ENCODE data around the gene DNAJB8. TPM values are rescaled to one million over a fixed set of nuclear protein-coding genes. Genes with fewer than 3 reads are reported as not detected.

The DNAJB8 gene
- total RNA-seq, 1 donor from 2014 or later, result not detected

- Mint-ChIP-seq H3K27me3 (ENCODE audit: unreplicated experiment) (peaks cover 29% of the 10 kb centered on the region), H3K4me1 (ENCODE audit: low read depth, unreplicated experiment) (peaks cover 8% of the 10 kb centered on the region), H3K4me3 (ENCODE audit: unreplicated experiment) (no peak overlapping the region), H3K27ac (ENCODE audit: unreplicated experiment) (no peak overlapping the region), H3K36me3 (ENCODE audit: unreplicated experiment) (peaks cover 5% of the 10 kb centered on the region), H3K9me3 (ENCODE audit: unreplicated experiment) (peaks cover 15% of the 10 kb centered on the region)
- no peak for TF ChIP-seq CTCF (IDR thresholded peaks at IDR 0.05; ENCODE audit: partially characterized antibody, unreplicated experiment)
- DNase-seq, result no peak
Observed at GRCh38 chr3:128491691-128491940, 24.9 kb upstream of the DNAJB8 start.

- H3K36me3 Mint-ChIP-seq (ENCODE audit: unreplicated experiment), result peaks cover 5% of the 10 kb centered on the region
- H3K27ac Mint-ChIP-seq (ENCODE audit: unreplicated experiment), result no peak overlapping the region
- DNase-seq, result no peak
- H3K9me3 Mint-ChIP-seq (ENCODE audit: unreplicated experiment), result peaks cover 18% of the 10 kb centered on the region
- no peak overlapping the region for H3K4me3 Mint-ChIP-seq (ENCODE audit: unreplicated experiment)
- peaks cover 31% of the 10 kb centered on the region for H3K27me3 Mint-ChIP-seq (ENCODE audit: unreplicated experiment)
- peaks cover 11% of the 10 kb centered on the region for H3K4me1 Mint-ChIP-seq (ENCODE audit: low read depth, unreplicated experiment)
- TF ChIP-seq CTCF (IDR thresholded peaks at IDR 0.05; ENCODE audit: partially characterized antibody, unreplicated experiment), result no peak
Observed at GRCh38 chr3:128490915-128491690, 24.4 kb upstream of the DNAJB8 start.

- no peak for DNase-seq
- Mint-ChIP-seq H3K4me1 (ENCODE audit: low read depth, unreplicated experiment) (peaks cover 9% of the 10 kb centered on the region), H3K27me3 (ENCODE audit: unreplicated experiment) (peaks cover 28% of the 10 kb centered on the region), H3K27ac (ENCODE audit: unreplicated experiment) (no peak overlapping the region), H3K9me3 (ENCODE audit: unreplicated experiment) (peaks cover 15% of the 10 kb centered on the region), H3K4me3 (ENCODE audit: unreplicated experiment) (no peak overlapping the region), H3K36me3 (ENCODE audit: unreplicated experiment) (peaks cover 5% of the 10 kb centered on the region)
- TF ChIP-seq CTCF (IDR thresholded peaks at IDR 0.05; ENCODE audit: partially characterized antibody, unreplicated experiment), result no peak
Observed at GRCh38 chr3:128490650-128490914, 23.9 kb upstream of the DNAJB8 start.

GRCh38 chr3:128489927-128490649, 23.4 kb upstream of the DNAJB8 start:
- peak; percentile 77 for DNase-seq
- no peak for TF ChIP-seq CTCF (IDR thresholded peaks at IDR 0.05; ENCODE audit: partially characterized antibody, unreplicated experiment)
- no peak overlapping the region for H3K27ac Mint-ChIP-seq (ENCODE audit: unreplicated experiment)
- H3K4me1 Mint-ChIP-seq (ENCODE audit: low read depth, unreplicated experiment), result peaks cover 9% of the 10 kb centered on the region
- peaks cover 5% of the 10 kb centered on the region for H3K36me3 Mint-ChIP-seq (ENCODE audit: unreplicated experiment)
- H3K9me3 Mint-ChIP-seq (ENCODE audit: unreplicated experiment), result peaks cover 17% of the 10 kb centered on the region
- H3K27me3 Mint-ChIP-seq (ENCODE audit: unreplicated experiment), result peaks cover 31% of the 10 kb centered on the region
- peak overlapping the region; percentile 84 for H3K4me3 Mint-ChIP-seq (ENCODE audit: unreplicated experiment)

- DNase-seq, result no peak
- Mint-ChIP-seq H3K9me3 (ENCODE audit: unreplicated experiment) (peaks cover 16% of the 10 kb centered on the region), H3K4me3 (ENCODE audit: unreplicated experiment) (peak overlapping the region; percentile 84), H3K27ac (ENCODE audit: unreplicated experiment) (no peak overlapping the region), H3K4me1 (ENCODE audit: low read depth, unreplicated experiment) (peaks cover 11% of the 10 kb centered on the region), H3K27me3 (ENCODE audit: unreplicated experiment) (peaks cover 29% of the 10 kb centered on the region), H3K36me3 (ENCODE audit: unreplicated experiment) (peaks cover 5% of the 10 kb centered on the region)
- TF ChIP-seq CTCF (IDR thresholded peaks at IDR 0.05; ENCODE audit: partially characterized antibody, unreplicated experiment), result no peak
Observed at GRCh38 chr3:128489674-128489926, 22.9 kb upstream of the DNAJB8 start.
